ENCODE data around the gene TMC2. TPM values are rescaled to one million over a fixed set of nuclear protein-coding genes. Genes with fewer than 3 reads are reported as not detected.

Gene TMC2
- total and polyA plus RNA-seq, 2 of the 4 experiments (the other 2 are of a cell fraction), result not detected

GRCh38 chr20:2544211-2544610, 7.8 kb downstream of the TMC2 start:
- ATAC-seq (ENCODE audit: low read depth), result no peak
- POLR2A ChIA-PET (ENCODE audit: unreplicated experiment), result no interaction called here

More at GRCh38 chr20:2544211-2544610, 7.8 kb downstream of the TMC2 start:
- Histone ChIP-seq H2BK20ac (ENCODE audit: low read depth, low read length) (no peak overlapping the region), H3K79me1 (ENCODE audit: low read depth in 1 of 2, low read length in 2 of 2) (no peaks in the 10 kb centered on the region), H3K27ac (ENCODE audit: insufficient read depth, low read length) (no peak overlapping the region), H4K8ac (ENCODE audit: low read depth in 2 of 2, low read length in 2 of 2) (no peak overlapping the region), H3K9me3 (ENCODE audit: control insufficient read depth, insufficient read depth, low read length) (no peaks in the 10 kb centered on the region), H4K5ac (ENCODE audit: low read depth, low read length) (no peak overlapping the region), H3K4me1 (ENCODE audit: control insufficient read depth, insufficient read depth, low read length) (no peaks in the 10 kb centered on the region), H2AK9ac (replicated peaks; ENCODE audit: low read depth, low read length, poor library complexity) (no peak overlapping the region), H3K23ac (ENCODE audit: low read depth, low read length) (no peak overlapping the region), H3K56ac (ENCODE audit: extremely low read depth, insufficient read depth, low read length) (no peak overlapping the region), H2AFZ (replicated peaks; ENCODE audit: low read length, poor library complexity) (no peak overlapping the region), H3K18ac (ENCODE audit: low read depth, low read length) (no peak overlapping the region), H3K9ac (ENCODE audit: low read depth, low read length) (no peak overlapping the region), H3K9me1 (ENCODE audit: insufficient read depth, low read length) (no peaks in the 10 kb centered on the region), H2AK5ac (ENCODE audit: low read depth, low read length) (no peak overlapping the region), H2BK5ac (ENCODE audit: low read depth, low read length, poor library complexity, severe bottlenecking) (no peak overlapping the region), H3K4me3 (ENCODE audit: insufficient read depth, low read depth, low read length) (no peak overlapping the region), H2BK120ac (ENCODE audit: low read depth, low read length) (no peak overlapping the region), H3K14ac (replicated peaks; ENCODE audit: low read depth, low read length) (no peak overlapping the region), H3K4me2 (ENCODE audit: low read depth, low read length) (no peak overlapping the region), H4K20me1 (ENCODE audit: insufficient read depth, low read length) (no peaks in the 10 kb centered on the region), H3K4ac (ENCODE audit: low read depth, low read length) (no peak overlapping the region), H3K36me3 (ENCODE audit: control insufficient read depth, insufficient read depth, low read length) (no peaks in the 10 kb centered on the region), H2BK15ac (ENCODE audit: low read depth, low read length) (no peak overlapping the region), H3K27me3 (ENCODE audit: control insufficient read depth, insufficient read depth, low read length) (peaks cover 15% of the 10 kb centered on the region), H4K91ac (ENCODE audit: insufficient read depth, low read depth, low read length) (no peak overlapping the region)
- WGBS, 2 experiments (ENCODE audit: extremely low coverage in 2 of 2, insufficient read length in 1 of 2), result no CpG with 5 or more reads among the region's 1 CpG
- CTCF ChIA-PET, result interaction anchor here (0.6 kb wide), 1 partner anchor 20 kb away, joined by 4 read pairs; no protein-coding TSS in a partner anchor
- dilution Hi-C loops (cut with HindIII; ENCODE audit: low sequenced_read_pairs, unreplicated experiment) (no loop called here), intact Hi-C loops (cut with micrococcal nuclease) (no loop called here), in situ Hi-C loops (cut with MboI; ENCODE audit: low sequenced_read_pairs) (no loop called here)
- DNase-seq, result peak; percentile 7
- BruUV-seq (replicated peaks), result no TSS peak
- TF ChIP-seq SMC3 (IDR thresholded peaks at IDR 0.05; ENCODE audit: low read depth, low read length), result no peak
- TF ChIP-seq USF2 (IDR thresholded peaks at IDR 0.05; ENCODE audit: low read depth, low read length), result no peak
- TF ChIP-seq CHD1 (IDR thresholded peaks at IDR 0.05; ENCODE audit: low read depth, low read length), result no peak
- TF ChIP-seq ELK1 (IDR thresholded peaks at IDR 0.05; ENCODE audit: borderline replicate concordance, low read depth, low read length), result no peak
- TF ChIP-seq RFX5 (IDR thresholded peaks at IDR 0.05; ENCODE audit: low read depth, low read length), result no peak
- no peak for TF ChIP-seq RAD21 (IDR thresholded peaks at IDR 0.05; ENCODE audit: low read length)
- TF ChIP-seq BHLHE40 (IDR thresholded peaks at IDR 0.05; ENCODE audit: low read depth, low read length), result no peak
- no peak for TF ChIP-seq MAFK (IDR thresholded peaks at IDR 0.05; ENCODE audit: low read depth, low read length)
- TF ChIP-seq RCOR1 (IDR thresholded peaks at IDR 0.05; ENCODE audit: insufficient replicate concordance, low read length), result no peak
- TF ChIP-seq CEBPB (IDR thresholded peaks at IDR 0.05; ENCODE audit: low read depth, low read length), result no peak
- no peak for TF ChIP-seq CTCF (conservative IDR thresholded peaks at IDR 0.05; ENCODE audit: low read depth, low read length)
- TF ChIP-seq POLR2A (IDR thresholded peaks at IDR 0.05; ENCODE audit: low read depth, low read length), result no peak
- TF ChIP-seq FOS (IDR thresholded peaks at IDR 0.05; ENCODE audit: low read depth, low read length), result no peak
- TF ChIP-seq NFE2L2 (IDR thresholded peaks at IDR 0.05; ENCODE audit: low read depth, low read length), result no peak
- no peak for TF ChIP-seq MAZ (IDR thresholded peaks at IDR 0.05; ENCODE audit: borderline replicate concordance, low read depth, low read length)
